K562 (cell line): ENCODE data around the gene DNAH1. TPM values are rescaled to one million over a fixed set of nuclear protein-coding genes. Genes with fewer than 3 reads are reported as not detected.

Experiments
- ATAC-seq: fragments of 200-7000 bp; cut with Tn5 transposase; 3 replicates; pipeline ENCODE4 v1.9.1; 2020; ENCODE audit warnings: moderate library complexity
- BruUV-seq: library from RNA; stranded (reverse); fragments of 400-500 nt; replicated peaks from 2 replicates; lab custom pipeline; 2021; lab: Mats Ljungman, UMichigan
- CTCF ChIA-PET: fragments of 300-600 bp; formaldehyde crosslinking; extraction: SDS; loops from one replicate; lab custom pipeline; 2021; ENCODE audit warnings: low intra/inter-chr PET ratio; lab: Yijun Ruan, JAX
- POLR2A ChIA-PET: fragments of 300-600, 350-650 bp; sonication (Branson Sonifier 250); formaldehyde crosslinking; extraction: SDS; loops from one replicate; lab custom pipeline; 2021; ENCODE audit warnings: antibody characterized with exemption, inconsistent platforms; lab: Yijun Ruan, JAX
- DNase-seq, 4 experiments: peaks; one replicate each; pipeline versions ENCODE4 v3.0.0 to v3.0.0-alpha.2; 2011 to 2018; ENCODE audit warnings: low spot score in 3 of 4, mixed read lengths in 3 of 4; ENCODE audit errors: extremely low read depth in 1 of 4
- FAIRE-seq: peaks from 2 replicates; lab custom pipeline; 2011; peaks lifted over from hg19 to GRCh38; lab: Jason Lieb, UNC
- H2AFZ ChIP-seq: 2 replicates; pipeline ENCODE4 v1.6.0; 2011; ENCODE audit warnings: low read depth, low read length, control low read depth, inconsistent platforms
- H3K27ac ChIP-seq: fragments of 200-600 bp; 3 replicates; pipeline ENCODE4 v1.8.0; 2011; ENCODE audit warnings: low read depth, mild to moderate bottlenecking, control low read depth, inconsistent platforms, low read length, moderate library complexity, mixed read lengths; ENCODE audit errors: extremely low read depth
- H3K27me3 ChIP-seq, 2 experiments: fragments of 300-600 bp in 1 of 2; 2 replicates in 1 of 2; 3 replicates in 1 of 2; pipeline versions ENCODE4 v1.6.0 to v1.8.0; 2011; ENCODE audit warnings: inconsistent platforms in 2 of 2, low read length in 2 of 2, mild to moderate bottlenecking in 1 of 2, mixed read lengths in 1 of 2, moderate library complexity in 1 of 2; ENCODE audit not compliant: control insufficient read depth in 2 of 2, insufficient read depth in 2 of 2
- H3K36me3 ChIP-seq: fragments of 300-600 bp; 3 replicates; pipeline ENCODE4 v1.8.0; 2011; ENCODE audit warnings: mild to moderate bottlenecking, low read length, inconsistent platforms; ENCODE audit not compliant: control insufficient read depth, insufficient read depth
- H3K4me1 ChIP-seq, 2 experiments: fragments of 200-600 bp in 1 of 2; replicated peaks in 1 of 2; 2 replicates in 1 of 2; 3 replicates in 1 of 2; pipeline versions ENCODE4 v1.5.1 to v1.8.0; 2011; ENCODE audit warnings: inconsistent platforms in 2 of 2, low read length in 2 of 2, mild to moderate bottlenecking in 1 of 2, mixed read lengths in 1 of 2, moderate library complexity in 1 of 2; ENCODE audit not compliant: control insufficient read depth in 2 of 2, insufficient read depth in 2 of 2
- H3K4me2 ChIP-seq: 2 replicates; pipeline ENCODE4 v1.6.1; 2011; ENCODE audit warnings: low read length, control low read depth, inconsistent platforms, mixed read lengths; ENCODE audit not compliant: insufficient read depth
- H3K4me3 ChIP-seq: fragments of 200-600 bp; sonication (generic), shearing (Covaris generic); 2 replicates; pipeline ENCODE4 v1.5.1; 2016; ENCODE audit warnings: control low read depth, inconsistent platforms
- H3K79me2 ChIP-seq: fragments of 200-600 bp; 3 replicates; pipeline ENCODE4 v1.8.0; 2011; ENCODE audit warnings: low read length, inconsistent platforms; ENCODE audit not compliant: control insufficient read depth, insufficient read depth
- H3K9ac ChIP-seq, 2 experiments: 2 replicates each; pipeline versions ENCODE4 v1.6.0 to v1.6.1; 2011; ENCODE audit warnings: low read depth in 2 of 2, low read length in 2 of 2, control low read depth in 1 of 2, inconsistent platforms in 1 of 2, mild to moderate bottlenecking in 1 of 2, mixed read lengths in 1 of 2; ENCODE audit not compliant: insufficient read depth in 1 of 2
- H3K9me1 ChIP-seq: one replicate; pipeline ENCODE4 v1.6.0; 2011; ENCODE audit warnings: inconsistent platforms, mild to moderate bottlenecking, low read length, moderate library complexity; ENCODE audit not compliant: control insufficient read depth, insufficient read depth
- H3K9me3 ChIP-seq: replicated peaks from 2 replicates; pipeline ENCODE4 v1.5.1; 2011; ENCODE audit warnings: low read depth, low read length, inconsistent platforms; ENCODE audit not compliant: control insufficient read depth, insufficient read depth
- H4K20me1 ChIP-seq: replicated peaks from 2 replicates; pipeline ENCODE4 v1.6.1; 2011; ENCODE audit warnings: low read length, inconsistent platforms, mixed read lengths; ENCODE audit not compliant: control insufficient read depth, insufficient read depth
- CEBPB ChIP-seq: fragments of 450-650 bp; IDR thresholded peaks from 2 replicates; pipeline ENCODE4 v1.6.1; 2016; ENCODE audit warnings: missing genetic modification characterization, missing compliant biosample characterization
- EHMT2 ChIP-seq: fragments of 450-650 bp; IDR thresholded peaks from 2 replicates; pipeline ENCODE4 v1.6.1; 2018; ENCODE audit warnings: antibody characterized with exemption
- FOXM1 ChIP-seq, 2 experiments: fragments of 450-650 bp in 1 of 2; sonication (generic) in 1 of 2; formaldehyde crosslinking in 1 of 2; IDR thresholded peaks; 2 replicates each; pipeline versions ENCODE4 v1.6.1 to v1.9.0; 2017 to 2022; ENCODE audit warnings: low read depth in 2 of 2, mild to moderate bottlenecking in 2 of 2, missing genetic modification reagents in 1 of 2, moderate library complexity in 1 of 2
- HDGF ChIP-seq: fragments of 450-650 bp; IDR thresholded peaks from 2 replicates; pipeline ENCODE4 v1.6.1; 2016
- NFE2 ChIP-seq: IDR thresholded peaks from 2 replicates; pipeline ENCODE4 v1.6.1; 2014; ENCODE audit warnings: antibody characterized with exemption, low read depth
- NUFIP1 ChIP-seq: fragments of 450-650 bp; IDR thresholded peaks from 2 replicates; pipeline ENCODE4 v1.6.1; 2018; ENCODE audit not compliant: partially characterized antibody
- RBM14 ChIP-seq: fragments of 200-400 bp; formaldehyde crosslinking; IDR thresholded peaks from 2 replicates; pipeline ENCODE4 v1.6.1; 2018; ENCODE audit warnings: low read depth, mild to moderate bottlenecking, low read length, moderate library complexity, borderline replicate concordance; ENCODE audit not compliant: insufficient read depth
- RFX7 ChIP-seq: fragments of 250-450 bp; sonication (Bioruptor Pico); IDR thresholded peaks from 2 replicates; pipeline ENCODE4 v1.5.1; 2021; ENCODE audit warnings: mild to moderate bottlenecking
- ZKSCAN1 ChIP-seq: fragments of 150-350 bp; IDR thresholded peaks from 2 replicates; pipeline ENCODE4 v1.6.1; 2016; ENCODE audit warnings: low read depth, low read length
- ZNF143 ChIP-seq: sonication (generic); formaldehyde crosslinking; IDR thresholded peaks from 2 replicates; pipeline ENCODE4 v1.9.0; 2022; ENCODE audit warnings: mild to moderate bottlenecking, missing genetic modification reagents
- ZNF224 ChIP-seq: sonication (generic); formaldehyde crosslinking; IDR thresholded peaks from 2 replicates; pipeline ENCODE4 v1.8.0; 2022; ENCODE audit warnings: mild to moderate bottlenecking, missing genetic modification reagents
- WGBS: fragments of 100-300 bp; shearing (Covaris generic); methylation state at CpG from one replicate; pipeline ENCODE4 v1.1.6; 2016; ENCODE audit warnings: low coverage, mixed read lengths; ENCODE audit not compliant: insufficient coverage; ENCODE audit errors: missing lambda C conversion rate; 5-methylcytosine and 5-hydroxymethylcytosine counted together
- in situ Hi-C: fragments of 300-500 bp; cut with MboI; formaldehyde crosslinking; loops from 4 replicates; pipeline ENCODE4 v1.15.0; 2018; ENCODE audit warnings: inconsistent platforms, mixed read lengths
- intact Hi-C: fragments of 100-400 bp; cut with micrococcal nuclease; formaldehyde crosslinking; loops from 2 replicates; pipeline ENCODE4 v1.14.2; 2022
- polyA plus RNA-seq, 8 experiments: library from polyadenylated mRNA; depleted of rRNA in 4 of 8; stranded (reverse) in 5 of 8; unstranded in 3 of 8; fragments of >200 nt; fragmentation: Nextera tagmentation in 2 of 8; fragmentation: Illumina TruSeq in 1 of 8; extraction: Ambion mirVana in 2 of 8; extraction: Trizol in 1 of 8; gene quantifications; 2 replicates each; pipeline versions ENCODE4 v1.2.1 to v1.2.3, GENCODE V29; 2011 to 2014; ENCODE audit warnings: inconsistent platforms in 1 of 8, missing spikeins in 1 of 8
- total RNA-seq, 7 experiments: library from RNA; depleted of rRNA in 6 of 7; stranded (reverse); fragments of >200 nt in 6 of 7; fragmentation: Illumina TruSeq in 2 of 7; extraction: Trizol in 2 of 7; gene quantifications; 2 replicates each; pipeline versions ENCODE4 v1.2.1 to v1.2.3, GENCODE V29; 2011 to 2021; ENCODE audit warnings: low replicate concordance in 1 of 7
- TF ChIP-seq, protein P1 (sequence below): fragments of 450-650 bp; IDR thresholded peaks from 2 replicates; pipeline ENCODE4 v1.6.1; 2014; ENCODE audit warnings: low read depth, mild to moderate bottlenecking, moderate library complexity, borderline replicate concordance

The DNAH1 gene
- total and polyA plus RNA-seq, 9 of the 15 experiments (the other 6 are each of a cell fraction or from before 2014, with no cell fraction given), result 0.04 to 0.84 (median 0.50) TPM

DNA sequence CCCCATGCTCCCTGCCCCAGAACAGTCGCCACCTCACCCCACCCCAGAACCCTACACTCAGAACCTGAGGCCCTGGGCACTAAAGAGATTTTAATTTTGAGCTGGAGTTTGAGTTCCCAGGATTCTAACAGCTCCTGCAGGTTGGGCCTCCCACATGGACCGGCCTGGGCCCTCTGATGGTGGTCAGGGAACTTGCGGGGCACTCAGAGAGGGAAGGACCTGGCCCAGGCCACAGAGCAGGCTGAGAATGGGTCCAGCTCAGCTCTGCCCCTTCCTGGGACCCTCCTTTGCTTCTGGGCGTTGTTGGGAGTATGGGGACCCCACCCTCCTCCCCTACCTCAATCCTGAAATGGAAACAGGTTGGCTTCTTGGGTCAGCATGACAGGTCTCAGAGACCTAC lies 129.9 kb downstream of the DNAH1 start:
- 47% methylated on average over 3 of the region's 4 CpGs for WGBS
- DNase-seq (no peak), FAIRE-seq (no peak), ATAC-seq (no peak)
- intact Hi-C loops, result loop anchor here (5.0 kb wide), 3 partner anchors 154 to 444 kb away; no protein-coding TSS in a partner anchor
- no peaks in the 10 kb centered on the region for H3K9me3 ChIP-seq
- ChIA-PET CTCF (interaction anchor here (1.8 to 2.2 kb wide), 2 partner anchors 17 to 34 kb away, joined by 7 to 8 read pairs; no protein-coding TSS in a partner anchor), POLR2A (interaction anchor here (0.6 to 1.3 kb wide), 3 partner anchors 34 to 77 kb away, joined by 3 read pairs; no protein-coding TSS in a partner anchor)
- H3K9me1 ChIP-seq, result no peaks in the 10 kb centered on the region
- no peaks in the 10 kb centered on the region for H3K79me2 ChIP-seq
- H3K4me1 ChIP-seq, result peaks cover 0 to 37% of the 10 kb centered on the region in 2 experiments; a peak in 2 of 5 replicates
- TF ChIP-seq FOXM1 (IDR thresholded peaks at IDR 0.05; ENCODE audit: low read depth) (no peak), FOXM1 (CRISPR knock-in tag; IDR thresholded peaks at IDR 0.05; ENCODE audit: low read depth) (no peak), RFX7 (CRISPR knock-in tag) (no peak), NUFIP1 (no peak), NFE2 (no peak), EHMT2 (no peak), ZNF224 (CRISPR knock-in tag) (no peak), ZNF143 (CRISPR knock-in tag) (no peak), ZKSCAN1 (no peak), RBM14 (no peak), HDGF (no peak), CEBPB (tag) (no peak)
- TF ChIP-seq, protein P1, sequence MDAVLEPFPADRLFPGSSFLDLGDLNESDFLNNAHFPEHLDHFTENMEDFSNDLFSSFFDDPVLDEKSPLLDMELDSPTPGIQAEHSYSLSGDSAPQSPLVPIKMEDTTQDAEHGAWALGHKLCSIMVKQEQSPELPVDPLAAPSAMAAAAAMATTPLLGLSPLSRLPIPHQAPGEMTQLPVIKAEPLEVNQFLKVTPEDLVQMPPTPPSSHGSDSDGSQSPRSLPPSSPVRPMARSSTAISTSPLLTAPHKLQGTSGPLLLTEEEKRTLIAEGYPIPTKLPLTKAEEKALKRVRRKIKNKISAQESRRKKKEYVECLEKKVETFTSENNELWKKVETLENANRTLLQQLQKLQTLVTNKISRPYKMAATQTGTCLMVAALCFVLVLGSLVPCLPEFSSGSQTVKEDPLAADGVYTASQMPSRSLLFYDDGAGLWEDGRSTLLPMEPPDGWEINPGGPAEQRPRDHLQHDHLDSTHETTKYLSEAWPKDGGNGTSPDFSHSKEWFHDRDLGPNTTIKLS, result no peak
- H3K4me2 ChIP-seq, result no peak overlapping the region
- H2AFZ ChIP-seq, result no peak overlapping the region
- H4K20me1 ChIP-seq, result no peaks in the 10 kb centered on the region
- no peak overlapping the region for H3K27ac ChIP-seq
- no TSS peak for BruUV-seq
- H3K9ac ChIP-seq, result 0 out of 4 replicates have a peak overlapping the region, but pooled peaks of 1 of the 2 experiments have one; percentile 52
- H3K36me3 ChIP-seq, result no peaks in the 10 kb centered on the region
- peaks cover 0 to 4% of the 10 kb centered on the region in 2 experiments; a peak in 1 of 5 replicates for H3K27me3 ChIP-seq
- in situ Hi-C loops, result loop anchor here (10.0 kb wide), 1 partner anchor 151 kb away; no protein-coding TSS in a partner anchor
- no peak overlapping the region for H3K4me3 ChIP-seq
